Prostate gland (tissue), 2 donors: ENCODE measurements around the gene PILRA.

Experiments
- CTCF ChIP-seq, 4 experiments: fragments of 200-600 bp in 2 of 4; fragments of 450-650 bp in 2 of 4; sonication (generic) in 2 of 4; IDR thresholded peaks; 1 replicate in 3 of 4; 2 replicates in 1 of 4; pipeline ENCODE4 v1.5.1; 2016 to 2019; ENCODE audit warnings: antibody characterized with exemption in 4 of 4, mild to moderate bottlenecking in 2 of 4, moderate library complexity in 2 of 4
- POLR2A ChIP-seq: fragments of 450-650 bp; IDR thresholded peaks from one replicate; pipeline ENCODE4 v1.6.1; 2016; ENCODE audit warnings: antibody characterized with exemption, mild to moderate bottlenecking
- POLR2AphosphoS5 ChIP-seq: sonication (generic); formaldehyde crosslinking; IDR thresholded peaks from one replicate; pipeline ENCODE4 v1.6.1; 2017; ENCODE audit warnings: antibody characterized with exemption

- TF ChIP-seq CTCF (IDR thresholded peaks at IDR 0.05) (no peak), POLR2AphosphoS5 (no peak), POLR2A (no peak)
Observed at GRCh38 chr7:100351657-100352058, 21.6 kb upstream of the PILRA start.
